Uterus (tissue), 4 donors: ENCODE data around the gene TSSK6. TPM values are rescaled to one million over a fixed set of nuclear protein-coding genes. Genes with fewer than 3 reads are reported as not detected.

Experiments used
- DNase-seq, 2 donors: peaks; one replicate each; pipeline ENCODE4 v3.0.0-alpha.2; 2019 to 2020
- H3K27ac ChIP-seq, 2 donors: fragments of 200-600 bp; sonication (generic); 1 replicate in 1 of 2; 2 replicates in 1 of 2; pipeline ENCODE4 v1.5.1; 2016 to 2018
- H3K27me3 ChIP-seq, 2 donors: fragments of 200-600 bp; sonication (generic); one replicate each; pipeline ENCODE4 v1.5.1; 2018 to 2019; ENCODE audit warnings: control low read depth in 1 of 2
- H3K36me3 ChIP-seq, 2 donors: fragments of 200-600 bp; sonication (generic); one replicate each; pipeline ENCODE4 v1.5.1; 2019; ENCODE audit warnings: control low read depth in 1 of 2
- H3K4me1 ChIP-seq, 2 donors: fragments of 200-600 bp; sonication (generic); one replicate each; pipeline ENCODE4 v1.5.1; 2018 to 2019; ENCODE audit warnings: control low read depth in 1 of 2
- H3K4me3 ChIP-seq, 2 donors: fragments of 200-600 bp; sonication (generic); 1 replicate in 1 of 2; 2 replicates in 1 of 2; pipeline ENCODE4 v1.5.1; 2018 to 2019; ENCODE audit warnings: mild to moderate bottlenecking in 1 of 2
- H3K9me3 ChIP-seq, 2 donors: fragments of 200-600 bp; sonication (generic); one replicate each; pipeline ENCODE4 v1.5.1; 2019; ENCODE audit warnings: control low read depth in 1 of 2
- CTCF ChIP-seq, 4 experiments: fragments of 200-600 bp in 2 of 4; fragments of 450-650 bp in 2 of 4; sonication (generic) in 2 of 4; IDR thresholded peaks; one replicate each; pipeline ENCODE4 v1.5.1; 2016 to 2019; ENCODE audit warnings: antibody characterized with exemption in 4 of 4, mild to moderate bottlenecking in 2 of 4, moderate library complexity in 1 of 4
- POLR2A ChIP-seq, 2 donors: fragments of 450-650 bp; IDR thresholded peaks; one replicate each; pipeline ENCODE4 v1.6.1; 2016; ENCODE audit warnings: antibody characterized with exemption in 2 of 2, mild to moderate bottlenecking in 1 of 2, moderate library complexity in 1 of 2
- intact Hi-C: fragments of 100-400 bp; cut with DNase I; formaldehyde crosslinking; loops from one replicate; pipeline ENCODE4 v1.15.1; 2023; ENCODE audit warnings: low total_unique reads
- total RNA-seq, 4 donors: library from RNA; depleted of rRNA in 3 of 4; stranded (reverse); fragments of >200 nt in 3 of 4; gene quantifications; one replicate each; pipeline versions ENCODE4 v1.1.0 to v1.2.4, GENCODE V29; 2014 to 2023
- donor health status: DM: yes; HTN: yes; CAD: no.

The TSSK6 gene
- total RNA-seq, 4 donors from 2014 or later: 1.3 to 2.0 TPM; not detected in 2

- no peaks in the 10 kb centered on the region for H3K36me3 ChIP-seq
Measured at GRCh38 chr19:19559931-19560330, 44.6 kb upstream of the TSSK6 start.

GRCh38 chr19:19558636-19559035 lies 43.3 kb upstream of the TSSK6 start:
- H3K27ac ChIP-seq: no peak overlapping the region
- H3K36me3 ChIP-seq: no peaks in the 10 kb centered on the region
- TF ChIP-seq POLR2A (IDR thresholded peaks at IDR 0.05) (no peak), CTCF (IDR thresholded peaks at IDR 0.05) (no peak)
- no peak overlapping the region for H3K4me3 ChIP-seq
- H3K4me1 ChIP-seq: no peaks in the 10 kb centered on the region
- intact Hi-C loops: no loop called here
- H3K9me3 ChIP-seq: no peaks in the 10 kb centered on the region
- H3K27me3 ChIP-seq: no peaks in the 10 kb centered on the region
- no peak for DNase-seq

More at GRCh38 chr19:19559931-19560330, 44.6 kb upstream of the TSSK6 start:
- DNase-seq: no peak
- Histone ChIP-seq H3K9me3 (no peaks in the 10 kb centered on the region), H3K27me3 (no peaks in the 10 kb centered on the region), H3K27ac (no peak overlapping the region), H3K4me3 (no peak overlapping the region), H3K4me1 (no peaks in the 10 kb centered on the region)
- intact Hi-C loops: no loop called here
- TF ChIP-seq POLR2A (IDR thresholded peaks at IDR 0.05) (no peak), CTCF (IDR thresholded peaks at IDR 0.05) (no peak)

- Histone ChIP-seq H3K27me3 (no peaks in the 10 kb centered on the region), H3K4me1 (no peaks in the 10 kb centered on the region), H3K36me3 (no peaks in the 10 kb centered on the region), H3K9me3 (no peaks in the 10 kb centered on the region), H3K4me3 (no peak overlapping the region), H3K27ac (no peak overlapping the region)
- no peak for DNase-seq
- TF ChIP-seq POLR2A (IDR thresholded peaks at IDR 0.05): no peak
- TF ChIP-seq CTCF (IDR thresholded peaks at IDR 0.05): no peak
- intact Hi-C loops: no loop called here
Measured at GRCh38 chr19:19558055-19558454, 42.7 kb upstream of the TSSK6 start.

- Histone ChIP-seq H3K4me1 (no peaks in the 10 kb centered on the region), H3K27me3 (peaks cover 0 to 6% of the 10 kb centered on the region in 2 donors), H3K4me3 (no peak overlapping the region), H3K9me3 (no peaks in the 10 kb centered on the region), H3K27ac (no peak overlapping the region), H3K36me3 (no peaks in the 10 kb centered on the region)
- intact Hi-C loops: no loop called here
- TF ChIP-seq POLR2A (IDR thresholded peaks at IDR 0.05): no peak
- peak in 3 of 4 experiments; percentile 24 to 37 (median 28) for TF ChIP-seq CTCF (IDR thresholded peaks at IDR 0.05)
- no peak for DNase-seq
Measured at GRCh38 chr19:19554074-19555023, 39.0 kb upstream of the TSSK6 start.

- TF ChIP-seq CTCF (IDR thresholded peaks at IDR 0.05): no peak
- no peak for TF ChIP-seq POLR2A (IDR thresholded peaks at IDR 0.05)
- no peak overlapping the region for H3K4me3 ChIP-seq
- no peak for DNase-seq
- intact Hi-C loops: no loop called here
- H3K27me3 ChIP-seq: peaks cover 0 to 6% of the 10 kb centered on the region in 2 donors
- H3K9me3 ChIP-seq: no peaks in the 10 kb centered on the region
- no peaks in the 10 kb centered on the region for H3K36me3 ChIP-seq
- no peak overlapping the region for H3K27ac ChIP-seq
- no peaks in the 10 kb centered on the region for H3K4me1 ChIP-seq
Measured at GRCh38 chr19:19553670-19554069, 38.3 kb upstream of the TSSK6 start.
